GM21447 (cell line): ENCODE data around the gene CEL.

Source experiments
- ATAC-seq: cut with Tn5 transposase; IDR thresholded peaks from one replicate; pipeline ENCODE4 v1.9.1; 2021; ENCODE audit not compliant: unreplicated experiment

The CEL gene

DNA sequence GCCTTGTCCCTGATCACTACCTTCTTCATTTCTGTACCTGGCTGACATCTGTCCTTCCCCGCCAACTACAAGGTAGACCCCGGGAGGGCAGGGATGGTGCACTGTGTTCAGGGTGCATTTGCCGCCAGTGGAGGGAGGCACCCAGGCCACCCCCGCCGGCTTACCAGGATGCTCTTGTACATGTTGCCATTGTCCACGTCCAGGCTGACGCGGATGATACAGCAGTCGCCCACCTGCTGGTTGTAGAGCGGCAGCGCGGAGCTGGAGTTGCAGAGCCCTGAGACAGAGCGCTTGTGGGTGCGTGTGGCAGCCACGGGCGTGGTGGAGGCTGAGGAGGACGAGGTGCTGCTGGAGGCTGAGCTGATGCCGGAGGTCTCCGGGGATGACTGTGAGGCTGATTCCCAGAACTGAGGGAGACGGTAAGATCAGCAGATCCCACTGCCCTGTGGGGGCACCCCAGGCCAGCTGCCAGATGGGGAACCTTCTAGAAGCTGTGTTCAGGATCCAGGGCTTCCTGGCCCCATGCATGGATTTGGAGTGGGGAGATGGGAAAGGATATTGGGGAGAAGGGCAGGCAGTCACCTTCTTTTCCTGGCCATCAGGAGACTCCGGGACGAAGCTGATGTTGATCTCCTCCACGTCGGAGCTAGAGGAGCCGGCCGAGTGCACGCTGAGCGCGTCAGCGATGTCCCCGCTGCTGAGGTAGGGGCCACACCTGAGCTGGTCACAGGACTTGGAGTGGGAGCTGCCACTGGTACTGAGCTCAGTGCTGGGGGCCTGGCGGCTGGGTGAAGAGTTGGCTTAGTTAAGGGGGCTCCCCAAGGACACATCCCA is 39.8 kb downstream of the CEL start:
- no peak for ATAC-seq

DNA sequence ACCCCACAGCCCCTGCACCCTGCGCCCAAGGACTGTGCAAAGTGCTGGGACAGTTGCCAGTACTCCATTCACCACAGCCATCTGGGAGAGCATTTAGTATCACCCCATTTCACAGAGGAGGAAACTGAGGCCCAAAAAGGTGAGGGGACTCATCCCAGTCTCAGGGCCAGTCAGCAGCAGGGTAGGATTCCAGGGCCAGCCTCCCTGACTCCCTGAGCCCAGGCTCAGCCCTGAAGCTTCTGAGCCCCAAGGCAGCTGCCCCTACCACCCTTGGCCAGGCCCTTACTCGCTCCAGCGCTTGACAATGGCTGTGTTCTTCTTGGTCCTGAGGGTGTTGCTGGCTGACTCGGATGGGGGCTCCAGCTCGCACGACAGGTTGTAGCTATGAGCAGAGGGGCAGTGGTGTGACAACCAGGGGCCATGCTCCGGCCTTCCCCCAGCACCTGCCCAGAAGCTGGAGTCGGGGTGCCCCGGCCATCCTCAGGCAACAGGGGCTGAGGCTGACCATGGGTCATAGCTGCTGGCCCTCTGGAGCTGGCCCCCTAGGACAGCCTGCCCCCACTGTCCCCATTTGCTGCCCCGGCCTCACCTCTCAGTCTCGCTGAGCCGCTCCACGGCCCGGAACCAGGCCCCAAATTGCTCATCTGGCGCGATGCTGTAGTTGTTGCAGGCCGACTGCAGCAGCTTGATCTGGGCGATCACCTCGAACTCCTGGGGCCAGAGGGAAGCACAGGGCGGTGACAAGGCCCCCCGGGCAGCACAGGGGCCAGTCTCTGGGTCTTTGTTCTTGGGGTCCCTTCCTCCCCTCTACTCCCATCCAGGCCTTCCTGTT is 40.6 kb downstream of the CEL start:
- no peak for ATAC-seq

DNA sequence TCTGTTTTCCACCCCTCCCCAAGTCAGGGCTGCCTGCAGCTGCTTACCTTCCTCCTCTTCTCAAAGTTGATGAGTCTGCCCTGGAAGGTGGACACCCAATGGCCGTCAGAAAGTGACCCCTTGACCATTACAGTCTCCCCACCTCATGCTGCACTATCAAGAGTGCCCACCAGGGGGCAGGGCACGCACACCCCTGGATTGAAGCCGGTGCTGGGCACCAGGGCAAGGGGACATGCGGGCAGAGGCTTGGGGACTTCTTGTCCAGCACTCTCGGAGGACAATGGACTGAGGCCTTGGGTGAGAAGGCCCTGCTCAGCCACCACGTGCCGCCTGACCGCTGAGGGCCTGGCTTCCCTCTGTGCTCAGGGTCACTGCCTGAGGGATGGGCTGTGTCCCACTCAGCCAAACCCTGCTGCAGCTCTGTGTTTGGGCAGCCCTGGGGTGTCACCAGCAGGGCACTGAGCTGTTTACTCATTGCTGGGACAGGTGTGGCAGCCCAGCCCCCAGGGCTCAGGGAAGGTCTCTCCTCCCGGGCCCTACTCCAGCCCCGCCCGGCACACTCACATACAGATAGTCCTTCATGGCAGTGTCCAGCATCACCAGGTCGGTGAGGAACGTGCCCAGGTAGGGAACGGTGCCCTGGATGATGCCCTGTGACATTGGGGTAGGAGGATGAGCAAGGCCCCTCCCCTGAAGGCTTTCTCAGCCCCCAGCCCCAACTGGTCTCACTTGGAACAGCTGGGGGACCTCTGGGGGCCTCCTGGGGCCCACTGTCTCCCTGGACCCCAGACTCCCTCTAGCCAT is 41.6 kb downstream of the CEL start:
- ATAC-seq: no peak

DNA sequence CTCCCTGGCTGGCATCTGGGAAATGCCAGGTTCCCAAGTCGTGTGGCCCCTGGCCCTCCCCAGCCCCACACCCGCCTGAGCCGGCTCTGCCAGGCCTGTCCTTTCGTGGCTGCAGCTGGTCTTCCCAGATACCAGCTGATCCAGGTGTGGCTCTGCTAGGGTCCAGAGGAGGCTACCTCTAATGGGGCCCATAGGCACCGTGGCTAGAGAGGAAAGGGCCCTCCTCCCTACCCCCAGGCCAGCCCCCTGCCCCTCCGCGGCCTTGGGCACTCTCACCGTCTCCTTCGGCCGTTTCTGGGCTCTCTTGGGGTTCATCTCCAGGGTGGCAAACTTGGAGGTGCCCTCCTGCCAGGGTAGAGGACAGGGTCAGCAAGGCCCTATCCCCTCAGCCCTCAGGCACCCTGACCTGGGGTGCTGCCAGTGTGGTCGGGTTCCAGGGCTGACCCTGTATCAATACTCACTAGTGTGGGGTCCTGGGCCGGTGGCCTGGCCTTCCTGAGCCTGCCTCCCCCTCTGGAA is 42.3 kb downstream of the CEL start:
- ATAC-seq: no peak

DNA sequence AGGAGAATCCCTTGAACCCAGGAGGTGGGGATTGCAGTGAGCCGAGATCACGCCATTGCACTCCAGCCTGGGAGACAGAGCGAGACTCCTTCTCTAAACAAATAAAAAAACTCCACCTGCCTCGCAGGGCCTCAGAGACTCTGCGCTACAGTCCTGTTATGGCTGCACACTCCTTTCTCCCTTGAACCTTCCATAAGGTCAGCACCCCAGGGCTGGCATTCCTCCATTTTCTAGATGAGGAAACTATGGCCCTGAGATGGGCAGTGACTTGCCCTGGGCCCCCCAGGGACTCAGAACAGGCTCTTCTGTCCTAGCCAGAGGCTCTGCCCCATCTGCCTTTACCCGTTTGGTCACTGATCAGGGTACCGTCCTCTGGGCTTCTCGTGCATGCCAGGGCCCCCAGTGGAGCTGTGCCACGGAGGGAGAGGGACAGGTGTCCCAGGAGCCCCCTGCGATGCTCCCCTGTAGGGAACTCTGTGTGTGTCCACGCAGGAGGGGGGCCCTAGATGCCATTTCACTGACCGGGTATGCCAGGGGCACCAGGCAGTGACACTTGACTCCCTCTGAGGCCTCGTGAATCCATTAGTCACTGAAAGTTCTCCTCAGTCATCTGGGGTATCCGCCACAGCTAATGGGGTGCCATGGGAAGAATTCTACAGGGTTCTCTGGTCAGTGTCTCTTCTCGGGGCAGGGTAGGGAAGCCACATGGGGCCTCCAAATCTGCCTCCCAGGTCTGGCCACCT is 43.1 kb downstream of the CEL start:
- ATAC-seq: no peak

DNA sequence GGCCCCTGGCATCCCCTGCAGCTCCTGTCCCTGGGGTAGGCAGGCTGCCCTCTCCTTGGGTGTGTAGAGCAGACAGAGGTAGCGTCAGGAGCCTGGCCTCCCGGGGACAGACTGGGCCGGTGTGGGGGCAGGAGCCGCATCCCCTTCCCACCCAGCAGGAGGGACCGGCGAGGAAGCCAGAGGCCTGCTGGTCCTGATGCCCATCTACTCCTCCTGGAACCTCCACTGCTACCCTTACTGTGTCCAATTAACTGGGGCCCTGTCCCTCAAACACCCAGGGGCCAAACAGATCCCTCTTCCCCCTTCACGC is 43.6 kb downstream of the CEL start:
- no peak for ATAC-seq

DNA sequence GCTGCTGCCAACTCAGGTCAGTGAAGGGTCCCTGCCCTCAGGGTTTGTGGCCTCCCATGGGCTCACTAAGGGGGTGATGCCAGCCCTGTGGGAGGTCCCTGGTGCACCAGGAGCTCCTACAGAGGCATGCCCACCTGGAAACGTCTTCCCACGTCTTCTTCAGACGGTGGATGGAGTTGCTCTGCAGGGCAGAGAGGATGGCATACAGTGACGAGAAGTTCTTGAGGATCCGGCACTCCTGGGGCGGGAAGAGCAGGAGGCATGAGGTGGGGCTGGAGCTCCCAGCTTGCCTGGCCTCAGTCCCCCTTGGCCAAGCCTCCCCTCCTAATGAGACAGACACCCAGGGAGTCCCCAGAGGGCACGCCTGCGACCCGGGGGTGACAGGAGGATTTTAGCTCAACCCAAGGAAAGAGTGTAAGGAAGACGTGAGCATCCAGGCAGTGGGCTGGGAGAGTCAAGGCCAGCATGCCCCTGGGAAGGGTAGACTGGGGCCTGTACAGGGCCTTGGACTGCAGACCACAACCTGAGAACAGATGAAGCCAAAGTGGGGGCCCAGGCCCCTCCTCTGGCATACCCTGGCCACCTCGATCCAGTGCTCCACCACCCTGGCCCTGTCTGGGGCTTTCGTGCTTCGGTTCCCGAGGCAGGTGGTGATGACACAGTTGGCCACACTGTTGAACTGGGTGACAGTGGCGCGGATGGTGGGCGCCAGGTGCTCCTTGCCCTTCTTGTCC is 44.9 kb downstream of the CEL start:
- no peak for ATAC-seq

DNA sequence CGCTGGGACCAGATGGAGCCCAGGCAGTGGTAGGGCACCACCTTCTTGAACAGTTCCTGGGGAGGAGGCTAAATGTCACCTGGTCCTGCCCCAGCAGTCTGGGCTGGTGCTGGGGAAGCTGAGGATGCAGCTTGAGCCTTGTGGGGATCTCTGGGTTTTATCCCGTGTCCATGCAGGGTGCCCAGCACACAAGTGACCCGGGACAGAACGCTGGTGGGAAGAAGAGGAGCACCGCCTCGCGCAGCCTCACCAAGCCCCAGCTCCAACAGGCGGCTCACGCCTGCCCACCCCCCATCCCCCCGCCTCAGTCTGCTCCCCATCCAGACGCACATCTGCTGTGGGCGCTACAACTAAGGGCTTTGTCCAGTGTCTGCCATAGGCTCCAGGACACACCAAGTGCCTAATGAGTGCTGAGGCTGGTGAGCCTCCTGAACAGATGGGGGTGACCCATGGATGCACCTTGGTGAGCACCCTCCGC is 45.5 kb downstream of the CEL start:
- no peak for ATAC-seq

DNA sequence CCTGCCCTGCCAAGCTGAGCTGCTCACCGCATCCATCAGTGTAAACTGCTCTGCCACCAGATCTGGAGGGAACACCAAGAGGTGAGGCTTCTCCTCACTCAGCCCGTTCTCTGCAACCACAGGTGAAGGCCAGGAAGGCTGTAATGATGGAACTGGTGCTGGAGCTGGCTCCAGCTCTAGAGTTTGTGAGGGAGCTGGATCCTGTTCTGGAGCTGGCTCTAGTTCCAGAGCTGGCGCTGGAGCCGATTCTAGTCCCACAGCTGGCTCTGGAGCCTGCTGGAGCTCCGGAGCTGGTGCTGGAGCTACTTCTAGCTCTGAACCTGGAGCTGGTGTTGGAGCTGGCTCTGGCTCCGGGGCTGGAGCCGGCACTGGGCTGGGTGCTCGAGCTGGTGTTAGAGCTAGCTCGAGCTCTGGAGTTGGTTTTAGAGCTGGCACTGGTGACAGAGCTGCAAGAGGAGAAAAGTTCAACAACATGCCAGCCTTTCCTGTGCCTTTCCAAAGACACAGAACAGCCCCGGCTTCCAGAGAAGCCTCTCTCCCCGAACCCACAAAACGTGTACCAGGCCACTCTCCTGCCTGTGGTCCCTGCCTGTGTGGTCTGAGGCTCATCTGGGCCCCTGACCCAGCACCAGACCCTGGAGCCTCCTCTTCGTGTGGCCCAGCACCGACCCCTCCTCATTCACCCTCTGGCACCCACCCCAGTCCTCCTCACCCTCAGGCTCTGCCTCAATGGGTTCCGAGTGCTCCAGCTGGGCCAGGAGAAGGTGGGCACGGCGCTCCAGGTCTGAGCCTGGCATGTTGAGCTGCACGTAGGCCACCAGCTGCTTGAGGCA is 46.4 kb downstream of the CEL start:
- no peak for ATAC-seq

DNA sequence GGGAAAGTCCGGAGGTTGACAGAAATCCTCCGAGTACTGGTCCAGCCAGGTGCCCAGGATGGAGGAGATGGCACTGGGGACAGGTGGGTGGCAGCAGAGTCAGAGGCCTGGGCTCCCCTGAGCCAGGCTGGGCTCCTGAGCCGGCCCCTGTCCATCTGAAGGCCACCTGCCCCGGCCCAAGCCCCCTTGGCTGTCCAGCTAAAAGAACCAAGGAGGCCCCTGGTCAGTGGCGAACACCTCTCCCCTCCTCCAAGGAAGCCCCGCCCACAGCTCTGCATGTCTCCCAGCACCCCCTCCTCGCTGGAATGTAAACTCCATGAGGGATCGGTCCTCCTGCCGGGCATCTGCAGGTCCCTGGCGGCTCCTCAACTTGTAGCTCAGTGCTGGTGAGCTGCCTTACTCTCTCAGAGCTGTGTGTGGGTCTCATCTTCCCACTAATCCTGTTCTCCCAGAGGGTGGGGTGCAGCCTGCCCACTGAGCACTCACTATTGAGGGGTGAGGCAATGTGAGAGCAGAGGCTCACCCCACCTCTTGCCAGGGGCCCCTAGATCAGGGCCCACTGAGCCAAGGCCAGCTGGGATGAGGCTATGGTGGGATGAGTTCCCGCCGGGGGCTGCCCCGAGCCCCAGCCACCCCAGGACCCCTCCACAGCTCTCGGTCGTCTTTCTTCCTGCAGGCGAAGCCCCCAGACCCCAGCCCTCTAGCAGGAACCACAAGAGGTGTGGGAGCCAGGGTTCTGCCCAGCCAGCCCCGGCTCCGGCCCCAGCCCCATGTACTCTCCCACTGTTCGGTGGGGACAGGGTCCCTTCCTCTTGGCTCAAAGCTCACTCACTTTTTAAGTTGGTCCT is 47.2 kb downstream of the CEL start:
- ATAC-seq: no peak

DNA sequence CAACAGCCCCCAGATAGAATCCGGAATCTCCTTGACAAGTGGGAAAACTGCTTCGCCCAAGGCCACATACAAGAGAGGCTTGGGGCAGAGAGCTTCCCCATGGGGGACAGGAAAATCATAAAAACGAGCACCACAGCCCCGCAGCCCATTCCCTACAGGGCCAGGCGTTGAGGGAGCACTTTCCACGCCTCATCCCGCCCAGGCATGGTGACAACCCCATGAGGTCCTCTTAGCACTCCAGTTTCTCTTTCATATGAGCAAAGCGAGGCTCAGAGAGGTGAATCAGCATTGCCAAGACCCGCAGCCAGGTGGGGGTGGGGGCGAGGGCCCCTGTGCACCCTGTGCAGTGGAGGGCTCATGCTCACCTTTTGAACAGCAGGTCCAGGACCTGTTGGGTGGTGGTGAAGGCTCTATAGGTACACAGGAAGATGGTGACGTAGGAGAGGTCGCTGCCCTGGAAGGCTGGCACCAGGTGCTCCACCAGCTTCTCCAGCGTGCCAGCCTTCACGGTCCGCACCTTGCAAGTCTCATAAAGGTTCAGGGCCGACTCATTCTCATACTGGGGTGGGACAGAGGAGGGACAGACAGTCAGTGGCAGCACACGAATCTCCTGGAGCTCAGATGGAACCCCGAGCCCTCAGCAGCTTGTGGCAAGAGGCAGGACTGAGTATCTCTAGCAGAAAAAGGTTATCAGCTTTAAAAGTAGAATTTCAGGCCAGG is 48.3 kb downstream of the CEL start:
- no peak for ATAC-seq

DNA sequence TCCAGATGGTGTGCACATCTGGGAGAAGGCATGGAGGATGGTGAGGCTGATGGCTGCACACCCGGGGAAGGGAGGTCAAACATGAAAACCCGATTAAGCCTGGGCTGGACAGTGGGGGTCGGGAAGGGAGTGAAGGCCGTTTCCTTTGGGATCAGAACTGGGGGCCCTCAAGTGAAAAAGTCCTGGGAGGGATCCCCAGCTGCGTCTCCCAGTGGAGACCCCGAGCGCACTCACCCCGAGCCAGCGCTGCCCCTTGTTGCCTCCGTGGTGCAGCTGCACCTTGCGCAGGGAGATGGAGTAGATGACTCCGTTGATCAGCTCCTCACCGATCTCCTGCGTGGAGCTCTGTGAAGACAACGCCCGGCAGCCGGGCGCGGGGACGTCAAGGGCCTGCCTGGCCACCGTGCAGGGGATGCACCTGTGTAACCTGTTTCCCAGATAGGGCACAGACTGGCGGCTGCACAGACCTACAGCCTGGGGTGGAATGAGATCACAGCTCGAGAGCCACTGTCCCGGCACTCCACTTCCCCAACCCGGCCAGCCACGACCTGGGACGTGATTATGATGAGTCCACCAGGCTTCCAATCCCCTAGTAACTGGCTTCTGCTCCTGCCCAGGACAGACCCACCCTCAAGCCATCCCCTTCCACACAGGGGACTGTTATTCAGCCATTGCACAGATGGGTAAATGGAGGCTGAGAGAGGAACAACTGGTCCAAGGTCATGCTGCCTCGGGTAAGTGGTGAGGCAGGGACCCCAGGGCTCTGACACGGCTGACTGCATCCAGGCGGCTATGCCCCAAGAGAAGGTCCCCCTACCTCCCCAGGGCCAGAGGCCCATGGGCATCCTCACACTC is 50.3 kb downstream of the CEL start:
- no peak for ATAC-seq

DNA sequence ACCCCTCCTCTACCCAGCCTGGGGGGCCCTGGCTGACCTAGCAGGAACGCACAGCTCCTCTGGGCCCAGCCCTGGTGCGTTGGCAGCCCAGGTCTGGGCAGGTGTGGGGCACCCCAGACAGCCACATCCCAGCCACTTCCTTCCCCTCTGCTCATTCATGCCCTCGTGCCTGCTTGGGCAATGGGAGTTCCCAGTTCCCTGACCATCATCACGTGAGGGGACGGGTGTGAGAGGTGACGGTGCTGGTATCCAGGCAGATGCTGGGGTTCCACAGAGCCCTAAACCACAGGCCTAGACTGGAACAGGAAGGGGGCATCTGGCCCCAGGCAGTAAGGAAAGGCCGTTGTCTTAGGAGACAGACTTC is 50.9 kb downstream of the CEL start:
- no peak for ATAC-seq

DNA sequence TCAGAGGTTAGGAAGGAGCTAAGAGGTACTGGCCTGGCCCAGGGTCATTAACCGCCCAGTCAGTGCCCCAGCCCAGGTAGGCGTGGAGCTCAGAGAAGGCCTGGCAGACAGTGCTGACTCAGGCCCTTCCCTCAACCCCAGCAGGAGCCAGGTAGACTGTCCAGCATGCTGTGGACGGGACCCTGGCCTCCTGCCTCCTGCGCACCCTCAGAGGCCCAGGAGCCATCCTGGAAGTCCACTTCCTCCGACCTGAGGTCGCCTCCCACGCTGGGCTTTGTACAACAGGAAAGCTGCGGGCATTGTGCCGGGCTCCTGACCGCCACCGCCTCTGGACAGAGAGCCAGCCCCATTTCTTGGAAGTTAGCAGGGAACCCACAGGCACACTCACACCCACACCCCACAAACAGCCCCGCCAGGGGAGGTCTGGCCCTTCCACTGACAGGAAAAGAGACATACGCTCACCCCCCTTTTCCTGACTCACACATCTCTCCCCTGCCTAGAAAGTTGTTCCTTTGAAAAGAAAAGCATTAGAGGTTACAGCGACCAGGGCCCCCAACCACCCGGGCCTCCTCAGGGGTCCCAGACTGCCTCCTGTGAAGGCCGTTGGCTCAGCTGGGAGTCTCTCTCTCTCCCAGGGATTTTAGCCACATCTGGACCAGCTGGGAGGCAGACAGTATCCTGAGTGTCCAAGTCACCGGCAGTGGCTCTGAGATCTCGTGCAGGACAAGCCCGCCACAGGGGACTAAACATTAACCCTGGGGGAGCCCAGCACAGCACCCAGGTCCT is 51.6 kb downstream of the CEL start:
- ATAC-seq: no peak

DNA sequence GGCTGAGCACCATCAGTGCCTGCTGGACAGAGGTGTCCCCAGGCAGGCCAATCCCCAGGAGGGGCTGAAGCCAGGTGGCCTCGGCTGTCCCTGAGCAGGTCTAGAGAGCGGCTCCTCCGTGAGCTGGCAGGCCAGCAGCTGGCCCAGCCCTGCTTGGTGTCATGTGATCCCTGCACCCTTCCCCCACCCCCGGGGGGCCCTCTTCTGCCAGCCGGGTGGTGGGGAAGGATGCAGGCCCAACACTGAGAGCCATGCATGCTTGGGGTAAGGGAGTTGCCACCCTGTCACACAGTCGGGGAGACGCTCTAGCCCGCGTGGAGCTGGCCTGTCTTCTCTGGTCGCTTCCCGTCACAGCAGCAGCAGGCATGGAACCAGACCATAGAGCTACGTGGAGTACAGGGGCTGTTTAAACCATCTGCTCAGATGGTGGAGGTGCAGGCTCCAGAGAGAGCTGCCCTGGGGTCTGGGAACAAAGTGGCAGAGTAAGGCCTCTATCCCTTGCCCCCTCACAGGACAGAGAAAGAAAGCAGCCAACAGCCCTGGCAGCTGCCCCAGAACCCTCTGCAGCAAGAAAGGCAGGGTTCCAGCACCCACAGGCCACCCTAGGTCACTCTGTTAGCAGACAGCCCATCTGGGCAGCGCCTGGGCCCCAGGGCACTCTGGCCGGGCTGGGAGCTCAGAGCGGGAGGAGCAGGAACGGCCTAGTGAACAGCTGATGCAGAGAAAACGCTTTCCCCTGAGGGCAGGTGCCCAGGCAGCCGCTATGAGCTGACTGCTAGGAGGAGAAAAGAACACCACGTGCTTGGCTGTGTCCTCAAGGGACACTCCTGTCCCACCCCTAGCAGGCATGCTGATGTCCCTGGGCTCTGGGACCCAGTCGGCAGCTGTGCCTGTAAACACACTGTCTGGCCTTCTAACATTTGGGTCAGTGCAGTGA is 52.4 kb downstream of the CEL start:
- ATAC-seq: no peak
